IMR-90 (cell line): ENCODE measurements around the gene NUP50. TPM values are rescaled to one million over a fixed set of nuclear protein-coding genes. Genes with fewer than 3 reads are reported as not detected.

Source experiments
- ATAC-seq: fragments of 200-7000 bp; cut with Tn5 transposase; 2 replicates; pipeline ENCODE4 v1.9.1; 2020; ENCODE audit warnings: low read depth, mild to moderate bottlenecking, moderate library complexity
- BruUV-seq: library from RNA; stranded (reverse); fragments of 400-500 nt; replicated peaks from 2 replicates; lab custom pipeline; 2021; lab: Mats Ljungman, UMichigan
- CTCF ChIA-PET: fragments of 300-600 bp; formaldehyde crosslinking; extraction: SDS; loops from one replicate; lab custom pipeline; 2021; ENCODE audit warnings: antibody characterized with exemption; lab: Yijun Ruan, JAX
- POLR2A ChIA-PET: fragments of 300-600 bp; sonication (Branson Sonifier 250); formaldehyde crosslinking; loops from one replicate; lab custom pipeline; 2022; ENCODE audit warnings: antibody characterized with exemption; ENCODE audit not compliant: unreplicated experiment; lab: Charles Lee
- DNase-seq: peaks from one replicate; pipeline ENCODE4 v3.0.0; 2013
- H2AFZ ChIP-seq: replicated peaks from 2 replicates; pipeline ENCODE3; 2013; ENCODE audit warnings: low read length, mild to moderate bottlenecking; ENCODE audit not compliant: poor library complexity
- H2AK5ac ChIP-seq: 2 replicates; pipeline ENCODE4 v1.6.1; 2013; ENCODE audit warnings: low read depth, low read length, inconsistent platforms
- H2AK9ac ChIP-seq: replicated peaks from 2 replicates; pipeline ENCODE3; 2013; ENCODE audit warnings: mild to moderate bottlenecking, low read depth, low read length, moderate library complexity; ENCODE audit not compliant: poor library complexity
- H2BK120ac ChIP-seq: 2 replicates; pipeline ENCODE4 v1.6.1; 2013; ENCODE audit warnings: low read depth, low read length, inconsistent platforms
- H2BK15ac ChIP-seq: 3 replicates; pipeline ENCODE4 v1.6.1; 2013; ENCODE audit warnings: low read depth, low read length, inconsistent platforms
- H2BK20ac ChIP-seq: 2 replicates; pipeline ENCODE4 v1.6.1; 2013; ENCODE audit warnings: low read depth, mild to moderate bottlenecking, inconsistent platforms, low read length, moderate library complexity
- H2BK5ac ChIP-seq: 2 replicates; pipeline ENCODE4 v1.6.1; 2013; ENCODE audit warnings: mild to moderate bottlenecking, low read depth, low read length, inconsistent platforms; ENCODE audit not compliant: poor library complexity, severe bottlenecking
- H3K14ac ChIP-seq: replicated peaks from 2 replicates; pipeline ENCODE4 v1.6.1; 2013; ENCODE audit warnings: low read depth, low read length, inconsistent platforms
- H3K18ac ChIP-seq: 2 replicates; pipeline ENCODE4 v1.6.1; 2013; ENCODE audit warnings: low read depth, low read length, control low read depth
- H3K23ac ChIP-seq: 2 replicates; pipeline ENCODE4 v1.6.1; 2013; ENCODE audit warnings: low read depth, low read length, inconsistent platforms
- H3K27ac ChIP-seq: 2 replicates; pipeline ENCODE4 v1.5.1; 2013; ENCODE audit warnings: mild to moderate bottlenecking, control low read depth, low read length; ENCODE audit not compliant: insufficient read depth
- H3K27me3 ChIP-seq: 2 replicates; pipeline ENCODE4 v1.6.1; 2013; ENCODE audit warnings: low read length; ENCODE audit not compliant: control insufficient read depth, insufficient read depth
- H3K36me3 ChIP-seq: 2 replicates; pipeline ENCODE4 v1.6.1; 2013; ENCODE audit warnings: low read length, mixed read lengths; ENCODE audit not compliant: control insufficient read depth, insufficient read depth
- H3K4ac ChIP-seq: 2 replicates; pipeline ENCODE4 v1.6.1; 2013; ENCODE audit warnings: low read depth, low read length, inconsistent platforms
- H3K4me1 ChIP-seq: 2 replicates; pipeline ENCODE4 v1.6.1; 2013; ENCODE audit warnings: low read length, mixed read lengths; ENCODE audit not compliant: control insufficient read depth, insufficient read depth
- H3K4me2 ChIP-seq: 2 replicates; pipeline ENCODE4 v1.6.1; 2013; ENCODE audit warnings: low read depth, mild to moderate bottlenecking, control low read depth, low read length, moderate library complexity
- H3K4me3 ChIP-seq: 2 replicates; pipeline ENCODE4 v1.5.1; 2013; ENCODE audit warnings: low read depth, mild to moderate bottlenecking, control low read depth, low read length, moderate library complexity; ENCODE audit not compliant: insufficient read depth
- H3K56ac ChIP-seq: 2 replicates; pipeline ENCODE4 v1.6.1; 2013; ENCODE audit warnings: low read length, inconsistent platforms; ENCODE audit not compliant: insufficient read depth; ENCODE audit errors: extremely low read depth
- H3K79me1 ChIP-seq, 2 experiments: 2 replicates each; pipeline ENCODE4 v1.6.1; 2013; ENCODE audit warnings: low read length in 2 of 2, inconsistent platforms in 1 of 2, low read depth in 1 of 2
- H3K9ac ChIP-seq: 2 replicates; pipeline ENCODE4 v1.6.1; 2013; ENCODE audit warnings: low read depth, low read length, control low read depth
- H3K9me1 ChIP-seq: 2 replicates; pipeline ENCODE4 v1.6.1; 2013; ENCODE audit warnings: low read length, inconsistent platforms; ENCODE audit not compliant: insufficient read depth
- H3K9me3 ChIP-seq: 2 replicates; pipeline ENCODE4 v1.6.1; 2013; ENCODE audit warnings: low read length; ENCODE audit not compliant: control insufficient read depth, insufficient read depth
- H4K20me1 ChIP-seq: 2 replicates; pipeline ENCODE4 v1.6.1; 2013; ENCODE audit warnings: low read length, inconsistent platforms; ENCODE audit not compliant: insufficient read depth
- H4K5ac ChIP-seq: 2 replicates; pipeline ENCODE4 v1.6.1; 2013; ENCODE audit warnings: mild to moderate bottlenecking, low read depth, low read length, control low read depth
- H4K8ac ChIP-seq, 2 experiments: 2 replicates each; pipeline ENCODE4 v1.6.1; 2013; ENCODE audit warnings: low read depth in 2 of 2, low read length in 2 of 2, control low read depth in 1 of 2, inconsistent platforms in 1 of 2
- H4K91ac ChIP-seq: 2 replicates; pipeline ENCODE4 v1.6.1; 2013; ENCODE audit warnings: low read depth, low read length, inconsistent platforms; ENCODE audit not compliant: insufficient read depth
- BHLHE40 ChIP-seq: fragments of 150-350 bp; IDR thresholded peaks from 2 replicates; pipeline ENCODE4 v1.6.1; 2016; ENCODE audit warnings: mild to moderate bottlenecking, low read depth, low read length
- CEBPB ChIP-seq: IDR thresholded peaks from 2 replicates; pipeline ENCODE4 v1.6.1; 2012; ENCODE audit warnings: low read depth, low read length, improper control_type of control experiment
- CHD1 ChIP-seq: IDR thresholded peaks from 2 replicates; pipeline ENCODE4 v1.6.1; 2012; ENCODE audit warnings: low read depth, low read length, improper control_type of control experiment
- CTCF ChIP-seq: conservative IDR thresholded peaks from 2 replicates; pipeline ENCODE4 v1.5.1; 2012; ENCODE audit warnings: mild to moderate bottlenecking, low read depth, low read length, improper control_type of control experiment
- ELK1 ChIP-seq: fragments of 150-350 bp; IDR thresholded peaks from 2 replicates; pipeline ENCODE4 v1.6.1; 2016; ENCODE audit warnings: low read depth, mild to moderate bottlenecking, low read length, moderate library complexity, borderline replicate concordance
- FOS ChIP-seq: fragments of 150-350 bp; IDR thresholded peaks from 2 replicates; pipeline ENCODE4 v1.6.1; 2016; ENCODE audit warnings: low read depth, low read length
- MAFK ChIP-seq: IDR thresholded peaks from 2 replicates; pipeline ENCODE4 v1.6.1; 2012; ENCODE audit warnings: low read depth, low read length, improper control_type of control experiment
- MXI1 ChIP-seq: IDR thresholded peaks from 2 replicates; pipeline ENCODE4 v1.6.1; 2012; ENCODE audit warnings: low read depth, mild to moderate bottlenecking, low read length, moderate library complexity, borderline replicate concordance
- NFE2L2 ChIP-seq: fragments of 150-350 bp; IDR thresholded peaks from 2 replicates; pipeline ENCODE4 v1.6.1; 2016; ENCODE audit warnings: low read depth, mild to moderate bottlenecking, low read length
- POLR2A ChIP-seq: IDR thresholded peaks from 2 replicates; pipeline ENCODE4 v1.6.1; 2012; ENCODE audit warnings: mild to moderate bottlenecking, low read depth, low read length
- RAD21 ChIP-seq: IDR thresholded peaks from 2 replicates; pipeline ENCODE4 v1.6.1; 2012; ENCODE audit warnings: low read length, improper control_type of control experiment
- RCOR1 ChIP-seq: IDR thresholded peaks from 2 replicates; pipeline ENCODE4 v1.6.1; 2012; ENCODE audit warnings: mild to moderate bottlenecking, low read length, improper control_type of control experiment; ENCODE audit not compliant: insufficient replicate concordance
- RFX5 ChIP-seq: IDR thresholded peaks from 2 replicates; pipeline ENCODE4 v1.8.0; 2012; ENCODE audit warnings: low read depth, mild to moderate bottlenecking, low read length, moderate library complexity
- SMC3 ChIP-seq: fragments of 150-350 bp; IDR thresholded peaks from 2 replicates; pipeline ENCODE4 v1.6.1; 2016; ENCODE audit warnings: low read depth, mild to moderate bottlenecking, antibody characterized with exemption, low read length, moderate library complexity
- USF2 ChIP-seq: fragments of 150-350 bp; IDR thresholded peaks from 2 replicates; pipeline ENCODE4 v1.6.1; 2017; ENCODE audit warnings: mild to moderate bottlenecking, antibody characterized with exemption, low read length, low read depth
- WGBS, 2 experiments: methylation state at CpG; one replicate each; pipeline versions ENCODE4 v1.1.5 to v1.1.7; 2013; ENCODE audit warnings: missing lambda C conversion rate in 2 of 2; ENCODE audit not compliant: insufficient read length in 1 of 2; ENCODE audit errors: extremely low coverage in 2 of 2; 5-methylcytosine and 5-hydroxymethylcytosine counted together
- dilution Hi-C: fragments of 300-500 bp; cut with HindIII; formaldehyde crosslinking; loops from one replicate; pipeline ENCODE4 v1.14.3; 2018; ENCODE audit warnings: low sequenced_read_pairs; ENCODE audit not compliant: unreplicated experiment
- in situ Hi-C: fragments of 300-500 bp; cut with MboI; formaldehyde crosslinking; loops from 3 replicates; pipeline ENCODE4 v1.14.3; 2019; ENCODE audit warnings: low sequenced_read_pairs, inconsistent platforms, mixed read lengths
- intact Hi-C: fragments of 100-400 bp; cut with micrococcal nuclease; formaldehyde crosslinking; loops from 2 replicates; pipeline ENCODE4 v1.10.0; 2022
- polyA plus RNA-seq, 3 experiments: library from polyadenylated mRNA; depleted of rRNA; stranded (reverse); fragments of >200 nt; gene quantifications; 2 replicates each; pipeline ENCODE4 v1.2.3, GENCODE V29; 2012; ENCODE audit warnings: low replicate concordance in 1 of 3
- total RNA-seq: library from RNA; depleted of rRNA; stranded (reverse); fragments of >200 nt; gene quantifications from 2 replicates; pipeline ENCODE4 v1.2.3, GENCODE V29; 2012

The NUP50 gene
- total and polyA plus RNA-seq, 2 of the 4 experiments (the other 2 are of a cell fraction) = 12.8 to 65.4 TPM

- in situ Hi-C loops (no loop called here), dilution Hi-C loops (no loop called here), intact Hi-C loops (loop anchor here (5.0 kb wide), 1 partner anchor 97 kb away; no protein-coding TSS in a partner anchor)
- H4K5ac ChIP-seq = no peak overlapping the region
- peaks cover 24% of the 10 kb centered on the region for H4K20me1 ChIP-seq
- DNase-seq (no peak), ATAC-seq (no peak)
- no peak overlapping the region; the same call in 2 of the 3 replicates for H2BK15ac ChIP-seq
- H3K79me1 ChIP-seq = peaks cover 0 to 21% of the 10 kb centered on the region in 2 experiments; a peak in 3 of 4 replicates
- H4K91ac ChIP-seq = no peak overlapping the region
- no peak overlapping the region for H3K4me2 ChIP-seq
- no peak overlapping the region for H2BK20ac ChIP-seq
- no peaks in the 10 kb centered on the region for H3K9me3 ChIP-seq
- H2AFZ ChIP-seq = no peak overlapping the region
- TF ChIP-seq RAD21 (no peak), BHLHE40 (no peak), SMC3 (no peak), CHD1 (no peak), RCOR1 (no peak), CTCF (no peak), RFX5 (no peak), USF2 (no peak), NFE2L2 (no peak), FOS (no peak), POLR2A (no peak), CEBPB (no peak), MXI1 (no peak), MAFK (no peak), ELK1 (no peak)
- H3K18ac ChIP-seq = no peak overlapping the region
- no peak overlapping the region for H2BK5ac ChIP-seq
- ChIA-PET POLR2A (no interaction called here), CTCF (no interaction called here)
- no CpG with 5 or more reads among the region's 16 CpGs for WGBS, 2 experiments
- no peak overlapping the region for H3K23ac ChIP-seq
- H3K27me3 ChIP-seq = no peaks in the 10 kb centered on the region
- H3K9ac ChIP-seq = no peak overlapping the region
- H2AK5ac ChIP-seq = peak overlapping the region; percentile 96
- H4K8ac ChIP-seq = no peak overlapping the region; a peak in 2 of 4 replicates
- no peak overlapping the region for H2AK9ac ChIP-seq
- peaks cover 15% of the 10 kb centered on the region for H3K9me1 ChIP-seq
- no TSS peak for BruUV-seq
- H3K4me3 ChIP-seq = no peak overlapping the region
- peaks cover 21% of the 10 kb centered on the region for H3K4me1 ChIP-seq
- peaks cover 63% of the 10 kb centered on the region for H3K36me3 ChIP-seq
- no peak overlapping the region for H3K14ac ChIP-seq
- peak overlapping the region; percentile 14; the same call in 1 of the 2 replicates for H2BK120ac ChIP-seq
- no peak overlapping the region for H3K27ac ChIP-seq
- H3K56ac ChIP-seq = no peak overlapping the region
- peak overlapping the region; percentile 10; the same call in 1 of the 2 replicates for H3K4ac ChIP-seq
Measured at GRCh38 chr22:45199723-45200122, 36.0 kb downstream of the NUP50 start.
